Endothelial cell (in vitro differentiated cells): ENCODE data around the gene POU2F1. TPM values are rescaled to one million over a fixed set of nuclear protein-coding genes. Genes with fewer than 3 reads are reported as not detected.

ENCODE experiments used
- DNase-seq: peaks from one replicate; pipeline ENCODE4 v3.0.0; 2021; ENCODE audit warnings: low spot score
- H3K27ac Mint-ChIP-seq: one replicate; pipeline ENCODE4 v1.8.0; 2021; ENCODE audit warnings: mixed read lengths, inconsistent platforms; ENCODE audit not compliant: unreplicated experiment
- H3K27me3 Mint-ChIP-seq: one replicate; pipeline ENCODE4 v1.8.0; 2021; ENCODE audit warnings: mild to moderate bottlenecking, moderate library complexity, mixed read lengths, inconsistent platforms; ENCODE audit not compliant: unreplicated experiment
- H3K36me3 Mint-ChIP-seq: one replicate; pipeline ENCODE4 v1.8.0; 2021; ENCODE audit warnings: mild to moderate bottlenecking, low read depth, mixed read lengths, inconsistent platforms; ENCODE audit not compliant: unreplicated experiment
- H3K4me1 Mint-ChIP-seq: one replicate; pipeline ENCODE4 v1.8.0; 2021; ENCODE audit warnings: mild to moderate bottlenecking, mixed read lengths, inconsistent platforms; ENCODE audit not compliant: unreplicated experiment
- H3K4me3 Mint-ChIP-seq: one replicate; pipeline ENCODE4 v1.8.0; 2021; ENCODE audit warnings: mild to moderate bottlenecking, mixed read lengths, inconsistent platforms; ENCODE audit not compliant: unreplicated experiment
- H3K9me3 Mint-ChIP-seq: one replicate; pipeline ENCODE4 v1.8.0; 2021; ENCODE audit warnings: mixed read lengths, inconsistent platforms; ENCODE audit not compliant: unreplicated experiment
- CTCF ChIP-seq: fragments of 200-600 bp; sonication (generic); IDR thresholded peaks from one replicate; pipeline ENCODE4 v1.5.0; 2021; ENCODE audit warnings: antibody characterized with exemption; ENCODE audit not compliant: unreplicated experiment
- total RNA-seq: library from RNA; stranded (reverse); fragmentation: NEBNext Ultra II Directional; extraction: Animal tissue kit (Norgen Biotek cat#: 25700); gene quantifications from one replicate; pipeline ENCODE4 v1.2.1, GENCODE V29; 2021; ENCODE audit not compliant: unreplicated experiment

Gene POU2F1
- total RNA-seq, 1 donor from 2014 or later: 24.5 TPM

- peaks cover 2% of the 10 kb centered on the region for H3K27me3 Mint-ChIP-seq
- DNase-seq: no peak
Observed at GRCh38 chr1:167297222-167298214, 76.8 kb downstream of the POU2F1 start.

GRCh38 chr1:167298325-167298724, 77.6 kb downstream of the POU2F1 start:
- H3K36me3 Mint-ChIP-seq: no peaks in the 10 kb centered on the region
- H3K27me3 Mint-ChIP-seq: peaks cover 2% of the 10 kb centered on the region
- no peak overlapping the region for H3K4me3 Mint-ChIP-seq
- no peak for DNase-seq
- no peaks in the 10 kb centered on the region for H3K9me3 Mint-ChIP-seq
- no peak overlapping the region for H3K27ac Mint-ChIP-seq
- H3K4me1 Mint-ChIP-seq: peaks cover 7% of the 10 kb centered on the region
- TF ChIP-seq CTCF: no peak

More at GRCh38 chr1:167297222-167298214, 76.8 kb downstream of the POU2F1 start:
- no peak for TF ChIP-seq CTCF
- Mint-ChIP-seq H3K4me3 (no peak overlapping the region), H3K9me3 (no peaks in the 10 kb centered on the region), H3K4me1 (peaks cover 7% of the 10 kb centered on the region), H3K36me3 (no peaks in the 10 kb centered on the region), H3K27ac (no peak overlapping the region)

GRCh38 chr1:167301355-167301754, 80.7 kb downstream of the POU2F1 start:
- TF ChIP-seq CTCF: no peak
- Mint-ChIP-seq H3K27ac (no peak overlapping the region), H3K4me3 (no peak overlapping the region), H3K27me3 (peaks cover 2% of the 10 kb centered on the region), H3K4me1 (peaks cover 9% of the 10 kb centered on the region), H3K9me3 (no peaks in the 10 kb centered on the region), H3K36me3 (no peaks in the 10 kb centered on the region)
- DNase-seq: no peak

DNA sequence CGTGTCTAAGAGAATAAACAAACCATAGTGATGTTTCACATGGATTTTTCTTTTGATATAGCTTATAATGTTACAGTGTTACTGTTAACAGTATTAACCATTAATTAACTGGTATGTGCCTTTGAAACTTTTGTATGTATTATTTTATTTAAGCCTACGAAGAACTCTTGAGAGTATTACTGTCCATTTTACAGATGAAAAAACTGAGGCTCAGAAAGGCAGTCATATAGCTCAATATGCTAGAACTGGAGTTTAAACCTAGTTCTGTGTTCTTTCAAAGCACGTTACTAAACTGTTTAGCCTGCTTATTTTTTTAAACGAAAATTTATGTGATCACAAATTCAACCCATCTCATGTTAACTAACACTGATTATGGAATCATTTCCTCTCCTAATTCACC, 83.5 kb downstream of the POU2F1 start:
- Mint-ChIP-seq H3K9me3 (no peaks in the 10 kb centered on the region), H3K27me3 (peaks cover 4% of the 10 kb centered on the region), H3K36me3 (no peaks in the 10 kb centered on the region), H3K27ac (no peak overlapping the region), H3K4me3 (no peak overlapping the region), H3K4me1 (peaks cover 2% of the 10 kb centered on the region)
- no peak for DNase-seq
- TF ChIP-seq CTCF: no peak
